Ramos (cell line): ENCODE results near the gene HOXD12.

Experiments
- in situ Hi-C: fragments of 300-500 bp; cut with MboI; formaldehyde crosslinking; loops from one replicate; pipeline ENCODE4 v1.14.3; 2022; ENCODE audit warnings: low sequenced_read_pairs; ENCODE audit not compliant: unreplicated experiment

Gene HOXD12

DNA sequence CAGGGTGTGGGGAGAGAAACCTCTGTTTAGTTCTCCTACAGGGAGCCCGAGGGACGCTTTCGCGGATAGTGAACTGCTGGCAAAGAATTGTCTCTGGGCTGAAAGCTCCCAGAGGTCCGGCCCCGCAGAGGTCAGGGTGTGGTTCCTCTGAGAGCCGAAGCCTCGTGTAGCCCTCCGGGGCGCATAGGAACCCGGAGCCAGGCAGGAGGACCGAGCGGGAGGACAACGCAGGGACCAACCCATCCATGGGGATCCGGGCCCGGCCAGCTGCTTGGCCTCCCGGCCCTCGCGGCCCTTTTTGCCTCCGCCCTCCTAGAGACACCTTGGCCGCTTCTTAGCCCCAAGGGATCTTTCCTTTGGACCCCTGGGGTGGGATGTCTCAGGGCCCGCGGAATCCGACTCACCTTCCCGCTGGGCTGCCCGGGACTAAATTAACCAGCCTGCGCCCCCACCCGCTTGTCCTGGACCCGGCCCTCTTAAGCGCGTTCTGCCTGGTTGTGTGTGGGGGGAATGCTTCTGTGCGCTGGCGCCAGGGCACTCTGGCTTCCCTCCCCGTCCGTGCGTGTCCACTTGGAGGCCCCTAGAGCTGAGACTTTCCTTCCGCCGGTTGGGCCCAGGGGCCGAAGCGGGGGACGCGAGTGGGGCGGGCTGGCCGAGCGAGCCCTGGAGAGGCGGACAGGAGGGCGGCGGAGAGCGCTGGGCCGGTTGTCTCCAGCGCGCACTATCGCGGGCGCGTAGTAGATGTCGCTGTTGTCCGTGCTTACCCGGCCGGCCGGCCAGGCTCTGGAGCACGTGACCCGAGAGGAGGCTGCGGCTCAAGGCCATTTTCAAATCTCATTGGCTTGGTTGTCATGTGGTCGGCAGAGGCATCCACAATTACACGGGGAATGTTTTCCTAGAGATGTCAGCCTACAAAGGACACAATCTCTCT lies 16.6 kb downstream of the HOXD12 start, which contains the start of gene HOXD10:
HOXD10 (plus strand) TSS at position 896 of the 931 bp plus-strand sequence. CDS start 56 bp downstream, outside the sequence.
- in situ Hi-C loops = loop anchor here (25.0 kb wide), 1 partner anchor 754 kb away; no protein-coding TSS in a partner anchor

GRCh38 chr2:176117162-176117822 lies 17.7 kb downstream of the HOXD12 start:
- in situ Hi-C loops = loop anchor here (25.0 kb wide), 1 partner anchor 755 kb away; no protein-coding TSS in a partner anchor

GRCh38 chr2:176117823-176118371 lies 18.3 kb downstream of the HOXD12 start:
- in situ Hi-C loops = loop anchor here (25.0 kb wide), 1 partner anchor 756 kb away; no protein-coding TSS in a partner anchor

- in situ Hi-C loops = loop anchor here (25.0 kb wide), 1 partner anchor 756 kb away; no protein-coding TSS in a partner anchor
Measured at GRCh38 chr2:176118601-176119339, 19.2 kb downstream of the HOXD12 start.

DNA sequence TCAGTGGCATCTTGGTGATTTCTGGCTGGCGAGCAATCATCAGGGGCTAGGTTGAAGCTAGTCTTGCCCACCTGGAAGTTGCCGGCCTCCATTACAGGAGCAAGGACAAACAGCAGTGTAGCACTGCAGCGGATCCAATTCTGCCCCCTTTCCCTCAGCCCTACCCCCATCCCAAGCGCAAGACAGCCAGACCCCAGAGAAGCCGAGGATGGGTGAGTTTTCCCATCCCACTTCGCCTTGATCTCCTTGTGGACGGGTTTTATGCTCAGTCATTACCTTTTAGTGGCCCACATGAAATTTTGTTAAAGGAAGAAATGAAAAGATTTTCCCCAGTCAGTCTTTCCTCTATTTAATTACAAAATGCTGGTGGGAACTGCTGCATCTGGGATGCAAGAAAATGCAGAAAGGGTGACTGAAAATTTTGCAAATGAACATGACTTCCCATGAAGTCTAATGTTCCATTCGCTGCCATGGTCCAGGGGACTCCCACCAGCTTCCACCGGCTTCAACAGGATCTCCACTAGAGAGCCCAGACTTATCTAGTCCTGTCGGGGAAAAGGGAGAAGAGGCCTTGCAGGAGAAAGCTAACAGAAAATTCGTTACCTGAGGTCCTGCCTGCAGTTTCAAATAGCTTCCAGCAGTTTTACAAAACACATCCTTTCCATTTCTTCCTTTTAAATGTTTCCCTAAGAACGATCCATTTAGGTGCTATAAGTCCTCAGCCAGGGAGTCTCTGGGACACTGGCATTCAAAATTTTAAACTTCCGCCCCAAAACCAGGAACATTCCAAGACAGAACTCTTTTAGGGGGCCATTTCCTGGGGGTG lies 21.0 kb downstream of the HOXD12 start:
- in situ Hi-C loops = loop anchor here (10.0 to 25.0 kb wide), 3 partner anchors 424 to 758 kb away; no protein-coding TSS in a partner anchor

- in situ Hi-C loops = loop anchor here (10.0 to 25.0 kb wide), 3 partner anchors 423 to 759 kb away; no protein-coding TSS in a partner anchor
Measured at GRCh38 chr2:176121190-176122051, 21.8 kb downstream of the HOXD12 start.

DNA sequence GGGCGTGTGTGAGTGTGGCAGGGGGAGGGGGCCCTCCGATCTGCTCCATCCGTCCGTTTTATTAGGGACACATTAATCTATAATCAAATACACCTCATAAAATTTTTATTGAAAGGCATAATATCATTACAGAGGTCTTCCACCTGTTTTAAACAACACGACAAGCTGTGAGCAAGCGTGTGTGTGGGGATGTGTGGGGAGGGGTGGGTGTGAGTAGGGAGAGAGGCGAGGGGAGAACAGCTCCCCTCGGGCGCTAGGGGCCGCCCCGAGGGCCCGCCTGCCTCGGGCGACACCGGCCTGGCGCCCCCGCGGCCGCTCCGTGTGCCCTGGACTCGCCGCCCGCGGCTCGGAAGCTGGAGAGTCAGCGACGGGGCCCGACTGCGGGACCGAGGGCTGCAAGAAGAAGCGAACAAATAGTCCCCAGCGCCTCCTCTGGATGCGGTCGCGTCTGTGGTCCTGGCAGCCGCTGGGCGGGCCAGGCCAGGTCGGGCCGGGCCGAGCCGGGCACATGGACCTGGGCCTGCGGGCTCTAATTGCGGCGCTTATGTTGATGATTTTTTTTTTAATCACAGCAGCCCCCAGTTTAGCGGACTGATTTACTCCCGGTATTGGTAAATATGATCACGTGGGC lies 22.6 kb downstream of the HOXD12 start:
- in situ Hi-C loops = loop anchor here (10.0 to 25.0 kb wide), 3 partner anchors 423 to 760 kb away; no protein-coding TSS in a partner anchor

GRCh38 chr2:176122683-176123410 lies 23.3 kb downstream of the HOXD12 start, which contains the start of gene HOXD9:
TSS of gene HOXD9 (plus strand) at chr2:176122719. CDS start at chr2:176122769, 50 bp downstream.
- in situ Hi-C loops = loop anchor here (10.0 to 25.0 kb wide), 3 partner anchors 422 to 761 kb away; no protein-coding TSS in a partner anchor

DNA sequence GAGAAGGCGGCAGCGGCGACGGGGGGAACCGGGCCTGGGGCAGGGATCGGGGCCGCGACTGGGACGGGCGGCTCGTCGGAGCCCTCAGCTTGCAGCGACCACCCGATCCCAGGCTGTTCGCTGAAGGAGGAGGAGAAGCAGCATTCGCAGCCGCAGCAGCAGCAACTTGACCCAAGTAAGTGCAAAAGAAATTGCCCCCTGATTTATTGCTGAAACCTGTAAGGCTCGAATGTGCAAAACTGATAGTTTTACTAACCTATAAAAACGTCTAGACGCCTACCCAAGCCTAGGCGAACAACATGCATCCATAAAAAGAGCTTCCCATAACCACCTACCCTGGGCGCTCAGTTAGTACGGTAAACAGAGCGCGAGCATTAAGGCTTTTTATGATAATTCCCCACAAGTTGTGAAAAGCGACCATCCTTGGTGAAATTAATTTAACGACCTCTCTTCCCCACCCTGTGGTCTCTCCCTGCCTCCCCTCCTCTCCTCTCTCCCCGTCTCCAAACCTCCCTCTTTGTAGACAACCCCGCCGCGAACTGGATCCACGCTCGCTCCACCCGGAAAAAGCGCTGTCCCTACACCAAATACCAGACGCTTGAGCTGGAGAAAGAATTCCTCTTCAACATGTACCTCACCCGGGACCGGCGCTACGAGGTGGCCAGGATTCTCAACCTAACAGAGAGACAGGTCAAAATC lies 24.0 kb downstream of the HOXD12 start:
- in situ Hi-C loops = loop anchor here (10.0 to 25.0 kb wide), 3 partner anchors 421 to 761 kb away; no protein-coding TSS in a partner anchor

- in situ Hi-C loops = loop anchor here (10.0 to 25.0 kb wide), 3 partner anchors 420 to 762 kb away; no protein-coding TSS in a partner anchor
Measured at GRCh38 chr2:176124110-176124946, 24.7 kb downstream of the HOXD12 start.

DNA sequence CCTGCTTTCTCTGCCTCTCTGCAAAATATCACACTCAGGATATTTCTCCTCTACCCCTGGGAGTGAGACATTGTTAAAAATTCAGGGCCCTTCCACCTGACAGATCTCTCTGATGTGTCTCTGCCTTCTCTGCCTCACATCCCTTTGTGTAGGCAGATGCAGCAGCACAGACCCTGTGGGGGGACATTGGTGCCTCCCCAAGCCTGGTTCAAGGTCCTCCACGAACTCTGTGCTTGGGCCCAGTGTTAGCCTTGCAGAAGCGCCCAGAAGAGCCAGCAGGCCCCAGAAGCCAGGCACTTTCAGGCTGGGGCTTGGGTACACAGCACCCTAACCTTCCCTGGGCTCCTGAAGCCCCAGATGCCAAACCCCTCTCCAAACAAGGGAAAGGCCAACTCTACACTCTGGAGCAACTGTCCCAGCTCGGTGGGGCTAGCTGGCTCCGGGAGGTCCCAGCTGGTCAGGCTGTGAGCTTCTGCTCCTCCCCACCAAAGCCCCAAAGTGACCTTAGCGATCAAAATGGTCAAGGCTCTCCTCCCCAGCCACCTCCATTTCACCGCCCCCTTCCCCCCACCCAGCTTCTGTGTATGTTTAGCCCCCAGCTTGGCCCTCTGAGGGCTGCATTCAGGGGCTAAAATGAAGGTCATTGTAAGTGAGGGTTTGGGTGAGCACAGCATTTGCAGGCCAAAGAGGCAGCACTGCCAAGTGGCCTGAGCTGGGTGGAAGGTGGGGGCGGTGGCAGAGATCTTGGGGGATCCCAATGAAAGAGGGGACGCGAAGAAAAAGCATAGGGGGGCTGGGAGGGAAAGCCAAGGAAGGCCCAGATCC lies 25.6 kb downstream of the HOXD12 start:
- in situ Hi-C loops = loop anchor here (10.0 to 25.0 kb wide), 5 partner anchors 420 to 1012 kb away; no protein-coding TSS in a partner anchor

DNA sequence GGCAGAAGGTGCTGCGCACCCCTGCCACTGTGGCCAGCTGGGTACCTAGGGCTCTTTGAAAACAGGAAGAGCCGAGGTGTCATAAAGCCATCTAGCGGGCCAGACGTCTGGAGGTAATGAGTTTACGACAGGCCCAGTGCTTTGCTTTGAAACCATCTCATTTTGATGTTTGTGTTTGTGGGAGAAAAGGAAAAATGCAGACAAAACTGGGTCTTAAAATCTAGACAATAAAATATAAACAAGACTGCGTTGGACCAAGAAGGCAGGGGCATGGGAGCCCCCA lies 26.1 kb downstream of the HOXD12 start:
- in situ Hi-C loops = loop anchor here (10.0 to 25.0 kb wide), 4 partner anchors 419 to 1012 kb away; no protein-coding TSS in a partner anchor

DNA sequence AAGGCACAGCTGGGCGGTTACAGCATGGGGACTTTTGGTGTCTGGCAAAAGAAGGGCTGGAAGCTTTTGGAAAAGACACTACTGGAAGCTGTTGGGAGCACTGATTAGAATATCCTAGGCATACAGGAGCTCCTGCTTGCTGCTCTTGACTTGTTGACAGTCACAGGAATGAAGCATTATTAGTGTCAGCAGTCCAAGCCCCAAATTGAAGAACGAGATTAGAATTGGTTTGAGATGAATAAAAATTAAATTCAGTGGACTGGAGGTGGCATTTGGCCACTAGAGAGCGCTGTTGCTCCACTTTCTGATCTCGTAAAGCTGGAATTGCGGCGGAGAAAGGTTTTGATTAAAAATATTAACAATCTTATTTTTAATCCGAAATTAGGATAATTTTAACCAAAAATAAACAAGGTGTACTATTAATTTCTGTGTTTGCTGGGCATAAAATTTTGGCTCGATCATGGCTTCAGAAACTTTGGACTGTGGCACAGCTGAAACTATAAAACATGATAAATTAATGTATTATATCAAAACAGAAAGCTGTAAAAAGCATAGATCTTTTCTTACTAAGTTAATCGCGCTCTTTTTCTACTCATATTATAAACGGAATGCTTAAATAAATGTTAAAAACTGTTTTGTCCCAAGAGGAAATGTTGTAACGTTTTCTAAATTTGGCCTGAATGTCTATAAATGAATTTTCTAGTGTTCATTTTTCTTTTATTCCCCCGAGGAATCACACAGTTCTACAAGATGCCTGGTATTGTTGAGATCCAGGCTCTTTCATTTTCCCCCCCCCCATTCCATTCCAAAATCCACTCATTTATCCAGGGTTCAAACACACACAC lies 27.6 kb downstream of the HOXD12 start:
- in situ Hi-C loops = loop anchor here (10.0 to 25.0 kb wide), 4 partner anchors 418 to 1010 kb away; no protein-coding TSS in a partner anchor
